ENCODE results near the gene GPX2.

GPX2 gene

DNA sequence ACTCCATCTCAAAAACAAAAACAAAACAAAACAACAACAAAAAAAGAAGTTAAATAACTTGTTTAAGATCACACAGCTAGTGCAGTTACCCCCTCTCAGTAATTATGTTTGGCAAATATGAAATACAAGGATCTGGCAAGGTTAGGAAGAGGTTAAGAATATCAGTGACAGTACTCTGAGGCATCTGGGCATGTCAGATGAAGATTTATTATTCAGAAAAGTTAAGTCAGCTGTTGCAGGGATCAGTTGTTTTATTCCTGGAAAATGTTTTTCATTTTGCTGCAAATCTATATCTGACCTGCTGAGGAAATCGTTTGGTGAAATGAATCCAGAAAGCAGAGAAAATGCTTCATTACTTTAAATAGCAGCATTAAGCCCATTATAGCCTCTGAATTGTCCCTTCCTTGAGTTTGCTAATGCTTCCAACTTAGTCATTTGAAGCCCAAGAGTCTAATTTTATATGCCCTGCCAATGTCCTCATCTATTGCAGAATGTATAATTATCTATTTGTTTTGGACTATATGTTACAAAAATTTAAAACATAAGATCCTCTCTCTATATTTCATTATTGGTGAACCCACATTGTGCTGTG is 8.1 kb downstream of the GPX2 start:
- Histone ChIP-seq H3K79me2 (ENCODE audit: control insufficient read depth, insufficient read depth, low read length, poor library complexity) (no peaks in the 10 kb centered on the region), H2AK5ac (ENCODE audit: low read length) (no peak overlapping the region), H3K4ac (ENCODE audit: low read depth, low read length) (no peak overlapping the region), H2AFZ (ENCODE audit: insufficient read depth, low read length, poor library complexity) (no peak overlapping the region), H3K4me3 (ENCODE audit: low read depth, low read length) (no peak overlapping the region), H2BK120ac (ENCODE audit: insufficient read depth, low read length, poor library complexity) (no peak overlapping the region), H4K91ac (ENCODE audit: low read depth, low read length) (no peak overlapping the region), H3K14ac (ENCODE audit: low read length) (no peak overlapping the region), H3K4me2 (ENCODE audit: low read length) (no peak overlapping the region), H3K9me3 (ENCODE audit: insufficient read depth, low read depth, low read length) (no peaks in the 10 kb centered on the region), H3K27ac (ENCODE audit: low read depth, low read length) (no peak overlapping the region), H3K36me3 (ENCODE audit: control insufficient read depth in 1 of 2, insufficient read depth in 2 of 2, low read length in 2 of 2) (peaks cover 5 to 6% of the 10 kb centered on the region in 2 experiments), H2BK12ac (ENCODE audit: low read length) (no peak overlapping the region), H3K4me1 (ENCODE audit: control insufficient read depth in 1 of 2, insufficient read depth in 2 of 2, low read length in 2 of 2) (no peaks in the 10 kb centered on the region), H3K79me1 (ENCODE audit: low read length) (no peaks in the 10 kb centered on the region), H2BK5ac (ENCODE audit: low read depth, low read length, poor library complexity) (no peak overlapping the region), H3K27me3 (ENCODE audit: insufficient read depth, low read length) (no peaks in the 10 kb centered on the region), H4K8ac (ENCODE audit: low read depth, low read length) (no peak overlapping the region), H3K23ac (ENCODE audit: low read length) (no peak overlapping the region), H3K9ac (ENCODE audit: low read length) (no peak overlapping the region), H3K18ac (ENCODE audit: low read length) (no peak overlapping the region), H4K12ac (ENCODE audit: low read depth, low read length) (no peak overlapping the region)
- no peak for DNase-seq
- WGBS (ENCODE audit: extremely low coverage, insufficient coverage, insufficient read length) = no CpG with 5 or more reads among the region's 1 CpG

DNA sequence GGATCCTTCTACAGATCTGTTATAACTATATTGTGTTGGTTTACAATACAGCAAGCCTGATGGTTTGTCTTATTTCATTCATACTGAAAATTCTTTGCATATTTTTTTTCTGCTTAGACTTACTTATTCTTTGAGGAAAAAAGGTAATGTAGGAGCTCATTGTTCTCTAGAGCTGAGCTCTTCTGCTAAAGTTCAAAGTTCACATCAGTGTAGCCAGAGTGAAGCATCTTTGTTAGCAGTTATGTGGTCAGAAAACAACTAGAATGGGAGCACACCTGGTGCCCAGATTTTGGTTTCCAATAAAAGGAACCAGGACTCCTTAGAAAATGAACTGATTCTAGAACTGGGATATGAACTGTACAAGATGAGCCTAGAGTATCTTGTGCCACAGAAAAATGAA is 10.3 kb downstream of the GPX2 start:
- peaks cover 7 to 11% of the 10 kb centered on the region in 2 experiments for H3K36me3 ChIP-seq (ENCODE audit: control insufficient read depth in 1 of 2, insufficient read depth in 2 of 2, low read length in 2 of 2)
- no peak for DNase-seq
- H2AK5ac ChIP-seq (ENCODE audit: low read length) = no peak overlapping the region
- no peak overlapping the region for H4K91ac ChIP-seq (ENCODE audit: low read depth, low read length)
- no peak overlapping the region for H2AFZ ChIP-seq (ENCODE audit: insufficient read depth, low read length, poor library complexity)
- H3K27me3 ChIP-seq (ENCODE audit: insufficient read depth, low read length) = no peaks in the 10 kb centered on the region
- H4K12ac ChIP-seq (ENCODE audit: low read depth, low read length) = no peak overlapping the region
- no peak overlapping the region for H2BK120ac ChIP-seq (ENCODE audit: insufficient read depth, low read length, poor library complexity)
- H3K9ac ChIP-seq (ENCODE audit: low read length) = no peak overlapping the region
- H3K79me2 ChIP-seq (ENCODE audit: control insufficient read depth, insufficient read depth, low read length, poor library complexity) = no peaks in the 10 kb centered on the region
- H3K4me2 ChIP-seq (ENCODE audit: low read length) = no peak overlapping the region
- no peak overlapping the region for H3K18ac ChIP-seq (ENCODE audit: low read length)
- H2BK12ac ChIP-seq (ENCODE audit: low read length) = no peak overlapping the region
- H3K23ac ChIP-seq (ENCODE audit: low read length) = no peak overlapping the region
- H3K4me3 ChIP-seq (ENCODE audit: low read depth, low read length) = no peak overlapping the region
- no peaks in the 10 kb centered on the region for H3K79me1 ChIP-seq (ENCODE audit: low read length)
- no peak overlapping the region for H4K8ac ChIP-seq (ENCODE audit: low read depth, low read length)
- H3K14ac ChIP-seq (ENCODE audit: low read length) = no peak overlapping the region
- no peak overlapping the region for H3K27ac ChIP-seq (ENCODE audit: low read depth, low read length)
- H2BK5ac ChIP-seq (ENCODE audit: low read depth, low read length, poor library complexity) = no peak overlapping the region
- H3K4me1 ChIP-seq (ENCODE audit: control insufficient read depth in 1 of 2, insufficient read depth in 2 of 2, low read length in 2 of 2) = no peaks in the 10 kb centered on the region
- no peak overlapping the region for H3K4ac ChIP-seq (ENCODE audit: low read depth, low read length)
- H3K9me3 ChIP-seq (ENCODE audit: insufficient read depth, low read depth, low read length) = no peaks in the 10 kb centered on the region

DNA sequence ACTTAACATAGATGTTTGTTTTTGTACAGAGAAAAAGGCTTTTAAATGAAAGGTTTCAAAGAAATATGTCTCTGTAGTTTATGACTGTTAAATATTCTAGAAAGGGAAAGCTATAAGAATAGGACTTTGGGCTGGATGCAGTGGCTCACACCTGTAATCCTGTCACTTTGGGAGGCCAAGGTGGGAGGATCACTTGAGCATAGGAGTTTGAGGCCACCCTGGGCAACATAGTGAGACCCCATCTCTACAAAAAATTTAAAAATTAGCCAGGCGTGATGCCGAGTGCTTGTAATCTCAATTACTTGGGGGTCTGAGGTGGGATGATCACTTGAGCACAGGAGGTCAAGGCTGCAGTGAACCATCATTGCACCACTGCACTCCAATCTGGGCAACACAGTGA is 11.4 kb downstream of the GPX2 start:
- no peak overlapping the region for H2BK12ac ChIP-seq (ENCODE audit: low read length)
- no peak overlapping the region for H3K4me2 ChIP-seq (ENCODE audit: low read length)
- H3K9me3 ChIP-seq (ENCODE audit: insufficient read depth, low read depth, low read length) = no peaks in the 10 kb centered on the region
- no peak overlapping the region for H2BK120ac ChIP-seq (ENCODE audit: insufficient read depth, low read length, poor library complexity)
- no peak overlapping the region for H2BK5ac ChIP-seq (ENCODE audit: low read depth, low read length, poor library complexity)
- H3K18ac ChIP-seq (ENCODE audit: low read length) = no peak overlapping the region
- no peaks in the 10 kb centered on the region for H3K79me1 ChIP-seq (ENCODE audit: low read length)
- H3K9ac ChIP-seq (ENCODE audit: low read length) = no peak overlapping the region
- no peaks in the 10 kb centered on the region for H3K79me2 ChIP-seq (ENCODE audit: control insufficient read depth, insufficient read depth, low read length, poor library complexity)
- H3K14ac ChIP-seq (ENCODE audit: low read length) = no peak overlapping the region
- H4K8ac ChIP-seq (ENCODE audit: low read depth, low read length) = no peak overlapping the region
- no peak for DNase-seq
- no peak overlapping the region for H2AFZ ChIP-seq (ENCODE audit: insufficient read depth, low read length, poor library complexity)
- no peaks in the 10 kb centered on the region for H3K27me3 ChIP-seq (ENCODE audit: insufficient read depth, low read length)
- no peak overlapping the region for H3K27ac ChIP-seq (ENCODE audit: low read depth, low read length)
- H3K23ac ChIP-seq (ENCODE audit: low read length) = no peak overlapping the region
- no peak overlapping the region for H4K91ac ChIP-seq (ENCODE audit: low read depth, low read length)
- peaks cover 8 to 14% of the 10 kb centered on the region in 2 experiments for H3K36me3 ChIP-seq (ENCODE audit: control insufficient read depth in 1 of 2, insufficient read depth in 2 of 2, low read length in 2 of 2)
- no peak overlapping the region for H3K4ac ChIP-seq (ENCODE audit: low read depth, low read length)
- no peak overlapping the region for H3K4me3 ChIP-seq (ENCODE audit: low read depth, low read length)
- no peak overlapping the region for H2AK5ac ChIP-seq (ENCODE audit: low read length)
- no CpG with 5 or more reads among the region's 2 CpGs for WGBS (ENCODE audit: extremely low coverage, insufficient coverage, insufficient read length)
- H3K4me1 ChIP-seq (ENCODE audit: control insufficient read depth in 1 of 2, insufficient read depth in 2 of 2, low read length in 2 of 2) = no peaks in the 10 kb centered on the region
- no peak overlapping the region for H4K12ac ChIP-seq (ENCODE audit: low read depth, low read length)

GRCh38 chr14:64930085-64930843 is 12.3 kb downstream of the GPX2 start:
- H3K4ac ChIP-seq (ENCODE audit: low read depth, low read length) = no peak overlapping the region
- no peak overlapping the region for H2BK5ac ChIP-seq (ENCODE audit: low read depth, low read length, poor library complexity)
- no peak overlapping the region for H3K14ac ChIP-seq (ENCODE audit: low read length)
- no peak overlapping the region for H3K4me3 ChIP-seq (ENCODE audit: low read depth, low read length)
- no peak overlapping the region for H4K12ac ChIP-seq (ENCODE audit: low read depth, low read length)
- H2BK12ac ChIP-seq (ENCODE audit: low read length) = no peak overlapping the region
- no peak overlapping the region for H2AK5ac ChIP-seq (ENCODE audit: low read length)
- no CpG with 5 or more reads among the region's 3 CpGs for WGBS (ENCODE audit: extremely low coverage, insufficient coverage, insufficient read length)
- no peak overlapping the region for H3K27ac ChIP-seq (ENCODE audit: low read depth, low read length)
- no peaks in the 10 kb centered on the region for H3K79me1 ChIP-seq (ENCODE audit: low read length)
- H3K4me1 ChIP-seq (ENCODE audit: control insufficient read depth in 1 of 2, insufficient read depth in 2 of 2, low read length in 2 of 2) = no peaks in the 10 kb centered on the region
- no peak overlapping the region for H3K9ac ChIP-seq (ENCODE audit: low read length)
- no peak overlapping the region for H3K23ac ChIP-seq (ENCODE audit: low read length)
- no peak for DNase-seq
- H3K79me2 ChIP-seq (ENCODE audit: control insufficient read depth, insufficient read depth, low read length, poor library complexity) = no peaks in the 10 kb centered on the region
- H3K27me3 ChIP-seq (ENCODE audit: insufficient read depth, low read length) = no peaks in the 10 kb centered on the region
- no peak overlapping the region for H2BK120ac ChIP-seq (ENCODE audit: insufficient read depth, low read length, poor library complexity)
- peaks cover 9 to 15% of the 10 kb centered on the region in 2 experiments for H3K36me3 ChIP-seq (ENCODE audit: control insufficient read depth in 1 of 2, insufficient read depth in 2 of 2, low read length in 2 of 2)
- no peaks in the 10 kb centered on the region for H3K9me3 ChIP-seq (ENCODE audit: insufficient read depth, low read depth, low read length)
- H2AFZ ChIP-seq (ENCODE audit: insufficient read depth, low read length, poor library complexity) = no peak overlapping the region
- H3K18ac ChIP-seq (ENCODE audit: low read length) = no peak overlapping the region
- no peak overlapping the region for H4K8ac ChIP-seq (ENCODE audit: low read depth, low read length)
- no peak overlapping the region for H3K4me2 ChIP-seq (ENCODE audit: low read length)
- H4K91ac ChIP-seq (ENCODE audit: low read depth, low read length) = no peak overlapping the region
